DMS79 (cell line): ENCODE results near the gene CCDC154.
"Not testable (repeated sequence)": the region's sequence is repeated elsewhere in the genome, so short reads cannot be mapped to it uniquely, and the experiment has no call there.

Source experiments
- DNase-seq: peaks from one replicate; lab custom pipeline; 2025; lab: John Stamatoyannopoulos, UW

The CCDC154 gene

DNA sequence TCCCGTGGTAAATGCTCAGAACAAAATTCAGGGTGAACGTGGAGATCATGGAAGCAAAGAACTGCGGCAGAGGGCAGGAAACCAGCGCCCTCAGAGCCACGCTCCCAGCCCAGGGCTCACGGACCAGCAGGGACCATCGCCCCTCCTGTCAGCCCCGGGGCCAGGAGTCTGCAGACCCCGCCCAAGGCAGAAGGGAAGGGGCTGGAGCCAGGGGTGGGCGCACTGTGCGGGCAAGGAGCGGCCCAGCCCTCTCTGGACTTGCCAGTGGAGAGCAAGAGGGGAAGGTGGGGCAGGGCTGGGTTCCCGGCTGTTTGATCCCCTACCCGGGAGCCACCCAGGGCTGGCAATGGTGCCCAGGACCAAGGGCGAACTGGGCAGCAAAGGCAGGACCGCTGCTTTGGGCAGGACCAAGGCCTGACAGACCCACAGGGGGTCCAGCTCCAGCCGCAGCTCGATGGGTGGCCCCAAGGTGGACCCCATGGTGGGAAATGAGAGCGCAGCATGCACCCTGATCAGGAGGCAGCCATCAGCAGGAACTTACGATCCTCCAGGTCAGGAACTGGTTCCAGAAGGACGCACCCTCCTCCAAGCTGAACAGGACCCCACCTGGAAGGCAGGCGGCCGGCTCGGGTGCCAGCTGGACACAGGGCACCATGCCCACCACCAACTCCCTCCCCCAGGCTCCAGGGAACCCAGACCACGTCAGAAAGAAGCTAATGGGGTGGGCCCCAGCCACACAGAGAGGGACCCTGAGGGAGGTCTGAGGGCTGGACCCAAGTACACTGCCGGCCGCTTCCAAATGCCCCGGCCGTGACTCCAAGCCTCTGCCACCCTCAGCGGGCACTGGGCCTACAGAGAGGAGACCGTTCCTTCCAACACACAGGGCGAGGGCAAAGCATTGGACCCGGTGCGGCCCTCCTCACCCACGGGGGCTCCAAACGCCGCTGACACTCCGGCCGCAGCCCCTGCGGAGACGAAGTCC lies 11.1 kb upstream of the CCDC154 start:
- DNase-seq: no peak

DNA sequence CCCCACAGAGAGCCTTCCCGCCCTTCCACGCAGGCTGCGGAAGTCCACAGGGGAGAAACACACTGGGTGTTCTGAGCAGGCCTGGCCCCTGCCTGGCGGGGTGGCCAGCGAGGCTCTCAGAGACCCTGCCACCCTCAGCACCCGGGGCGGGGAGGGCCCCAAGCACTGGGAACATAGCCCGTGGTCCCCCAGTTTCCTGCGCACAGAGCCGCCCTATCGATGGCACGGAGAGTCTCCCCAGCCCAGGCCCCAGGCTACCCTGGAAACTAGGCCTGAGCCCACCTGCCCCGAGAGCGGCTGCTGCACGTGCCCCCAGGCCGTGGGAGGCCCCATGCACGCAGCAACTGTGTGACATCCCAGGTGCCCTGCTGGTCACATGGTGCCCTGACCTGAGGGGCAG lies 10.2 kb upstream of the CCDC154 start:
- no peak for DNase-seq

- DNase-seq: no peak
These were observed 9.0 kb upstream of the CCDC154 start for GRCh38 chr16:1453316-1453715.

DNA sequence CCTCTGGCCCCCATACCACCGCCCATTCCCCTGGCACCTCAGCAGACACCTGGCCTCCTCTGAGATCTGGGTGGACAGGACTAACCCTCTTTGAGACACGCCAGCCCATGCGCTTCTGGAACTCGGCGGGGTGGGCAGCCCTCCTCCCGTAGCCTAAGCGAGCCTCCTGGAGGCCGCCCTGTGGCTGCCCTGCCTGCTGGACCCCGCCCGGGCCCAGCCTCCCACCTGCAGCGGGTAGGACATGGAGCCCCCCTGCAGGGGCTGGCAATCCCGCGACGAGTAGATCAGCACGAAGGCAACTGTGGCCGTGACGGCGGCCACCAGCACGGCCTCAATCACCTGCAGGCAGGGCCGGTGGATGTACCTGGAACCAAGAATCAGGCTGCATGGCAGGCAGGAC lies 8.2 kb upstream of the CCDC154 start:
- DNase-seq: no peak

- DNase-seq: no peak
These were observed 7.5 kb upstream of the CCDC154 start for GRCh38 chr16:1451702-1452392.

DNA sequence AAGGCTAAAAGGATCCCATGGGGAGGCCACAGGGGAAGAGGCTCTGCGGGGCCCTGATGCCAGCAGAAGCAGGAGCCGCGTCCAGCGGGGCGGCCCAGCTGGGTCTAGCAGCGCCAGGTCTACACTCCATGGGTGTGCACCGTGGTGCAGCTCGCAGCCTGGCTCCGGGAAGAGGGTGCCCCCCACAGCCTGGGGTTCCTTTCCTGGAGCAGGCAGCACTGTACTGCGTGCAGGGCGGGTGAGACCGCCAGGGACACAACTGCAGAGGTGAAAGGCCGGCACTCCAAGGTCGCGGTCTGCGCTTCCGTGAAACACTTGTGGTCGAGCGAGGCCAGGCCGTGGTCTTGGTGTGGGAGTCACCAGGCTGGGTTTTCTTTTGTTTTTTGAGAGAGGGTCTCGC lies 6.5 kb upstream of the CCDC154 start:
- DNase-seq: no peak

- DNase-seq: no peak
These were observed 5.9 kb upstream of the CCDC154 start for GRCh38 chr16:1450218-1450617.

DNA sequence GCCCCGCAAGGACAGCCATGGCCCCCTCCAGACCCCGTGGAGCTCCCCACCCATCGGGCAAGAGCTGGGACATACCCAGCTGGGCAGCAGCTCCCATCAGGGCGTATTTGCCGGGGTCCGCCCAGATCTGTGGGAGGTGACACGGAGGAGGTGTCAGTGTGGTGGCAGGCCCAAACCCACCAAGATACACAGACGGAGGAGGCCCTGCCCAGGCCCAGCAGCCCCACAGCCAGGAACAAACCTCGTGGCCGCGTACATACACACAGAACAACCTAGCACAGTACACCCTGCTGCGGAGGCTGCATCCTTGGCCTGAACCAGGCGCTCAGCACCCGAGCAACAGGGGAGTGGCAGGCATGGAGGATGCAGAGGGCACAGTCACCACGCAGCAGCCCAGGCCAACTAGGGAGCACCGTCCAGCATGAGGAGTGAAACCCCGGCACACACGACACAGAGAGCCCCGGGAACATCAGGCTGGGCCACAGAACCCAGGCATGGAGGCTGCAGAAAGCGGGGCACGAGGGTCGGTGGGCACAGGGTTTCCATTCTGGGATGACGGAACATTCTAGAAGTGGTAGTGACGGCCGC lies 4.9 kb upstream of the CCDC154 start:
- DNase-seq: no peak

- no peak for DNase-seq
These were observed 4.3 kb upstream of the CCDC154 start for GRCh38 chr16:1448536-1449116.

DNA sequence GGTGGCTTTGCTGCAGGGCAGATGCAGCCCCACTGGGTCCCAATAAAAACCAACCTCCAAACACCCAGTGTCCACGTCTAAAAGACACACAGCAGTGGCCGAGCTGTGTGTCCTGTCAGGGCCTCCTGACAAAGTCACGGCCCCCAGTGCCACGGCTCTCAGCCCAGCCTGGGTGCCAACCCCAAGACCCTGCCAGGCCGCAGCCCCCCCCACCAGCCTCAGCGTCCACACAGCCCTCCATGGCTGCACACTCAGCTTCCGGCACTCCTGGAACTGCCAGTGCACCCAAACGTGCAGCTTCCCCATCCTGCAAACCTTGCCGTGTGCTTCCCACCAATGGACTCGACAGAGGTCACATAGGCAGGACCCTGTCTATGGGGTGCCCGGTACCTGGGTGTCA lies 3.6 kb upstream of the CCDC154 start:
- DNase-seq: no peak

DNA sequence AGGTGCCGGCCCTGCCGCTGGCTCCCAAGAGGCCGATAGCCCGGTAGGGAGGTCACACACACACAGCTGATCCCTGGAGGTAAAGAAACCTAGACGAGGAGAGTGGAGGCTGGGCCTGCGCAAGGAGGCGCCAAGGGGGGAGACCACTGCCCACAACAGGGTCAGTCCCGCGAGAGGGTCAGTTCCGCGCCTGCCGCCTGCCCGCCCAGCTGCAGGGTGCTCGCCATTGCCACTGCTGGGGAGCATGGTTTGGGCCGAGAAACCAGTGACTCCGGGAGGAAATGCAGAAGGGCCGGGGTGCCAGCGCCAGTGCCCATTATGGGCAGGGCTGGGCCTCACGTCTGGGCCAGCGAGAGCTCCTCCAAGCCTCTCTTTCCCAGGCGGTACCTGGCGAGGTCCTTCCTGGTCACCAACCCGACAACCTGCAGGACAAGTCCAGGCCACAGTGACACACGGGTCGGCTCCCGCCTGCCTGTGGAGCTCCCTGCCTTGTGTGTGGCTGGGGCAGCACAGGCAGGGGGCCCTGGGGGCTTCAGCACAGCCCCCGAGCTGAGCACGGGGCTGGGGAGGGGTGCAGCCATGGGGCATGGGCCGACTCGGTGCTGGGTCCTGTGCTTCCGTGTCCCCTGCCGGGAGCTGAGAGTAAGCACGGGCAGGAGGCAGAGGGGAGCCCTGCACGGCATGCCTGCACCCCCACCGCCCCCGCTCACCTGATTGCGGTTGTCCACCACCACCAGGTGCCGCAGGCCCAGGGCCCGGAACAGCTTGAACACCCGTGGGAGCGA lies 2.1 kb upstream of the CCDC154 start:
- no peak for DNase-seq

- no peak for DNase-seq
These were observed 1.3 kb upstream of the CCDC154 start for GRCh38 chr16:1445518-1446203.

- DNase-seq: no peak
These were observed 568 bp upstream of the CCDC154 start for GRCh38 chr16:1444730-1445517.

GRCh38 chr16:1443403-1443973 lies 868 bp downstream of the CCDC154 start:
- no peak for DNase-seq

DNA sequence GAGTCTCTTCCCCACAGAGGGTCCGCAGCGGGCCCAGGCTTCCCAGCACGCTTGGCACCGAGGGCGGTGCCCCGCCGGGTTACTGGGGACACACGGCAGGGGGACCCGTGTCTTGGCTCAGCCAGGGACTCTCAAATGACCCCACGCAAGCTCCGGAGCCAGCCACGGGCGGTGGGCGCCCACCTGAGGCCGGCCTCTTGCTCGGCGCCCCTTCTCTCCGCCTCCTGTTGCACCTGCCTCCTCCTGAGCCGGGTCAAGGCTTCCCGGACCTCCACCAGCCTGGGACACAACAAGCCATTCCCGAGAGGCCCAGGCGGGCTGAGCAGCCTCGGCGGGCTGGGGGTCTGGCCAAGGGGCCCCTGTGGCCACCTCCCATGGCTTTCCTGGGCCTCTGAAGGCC lies 1.7 kb downstream of the CCDC154 start:
- no peak for DNase-seq

GRCh38 chr16:1441391-1441829 lies 2.9 kb downstream of the CCDC154 start:
- DNase-seq: no peak

- DNase-seq: not testable (repeated sequence)
These were observed 4.7 kb downstream of the CCDC154 start for GRCh38 chr16:1439699-1440074.

DNA sequence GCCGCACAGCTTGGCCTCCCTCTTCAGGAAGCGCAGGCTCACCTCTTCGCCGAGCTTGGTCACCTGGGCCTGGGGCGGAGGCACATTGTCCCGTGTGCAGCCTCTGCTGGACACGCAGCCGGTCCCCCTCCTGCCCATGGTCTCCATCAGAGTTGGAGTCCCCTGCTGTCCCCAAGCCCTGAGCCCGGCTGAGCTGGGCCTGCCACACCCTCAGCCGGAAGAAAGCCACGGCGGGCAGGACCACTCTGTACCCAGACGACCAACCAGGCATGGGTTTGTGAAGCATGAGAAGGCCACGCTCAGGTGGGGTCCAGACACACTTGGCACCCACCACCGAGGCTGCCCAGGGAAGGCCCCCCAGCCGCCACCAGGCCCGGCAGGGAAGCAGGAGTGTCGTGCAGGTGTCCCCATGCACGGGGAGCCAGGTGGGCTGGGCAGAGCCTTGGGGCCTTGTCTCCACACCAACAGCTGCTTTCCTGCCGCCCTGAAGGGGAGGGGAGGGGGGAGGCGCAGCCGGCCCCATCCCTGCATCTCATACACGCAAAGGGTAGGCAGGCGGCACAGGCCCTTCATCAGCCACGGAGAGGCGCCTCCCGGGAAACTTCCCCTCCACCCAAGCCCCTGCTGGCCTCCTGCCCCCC lies 5.2 kb downstream of the CCDC154 start:
- no peak for DNase-seq
